OCI-LY3 (cell line): ENCODE measurements around the gene OSBPL2.

Source experiments
- H2AFZ ChIP-seq: fragments of 200-600, 300-600 bp; shearing (Covaris generic); 2 replicates; pipeline ENCODE4 v1.6.0; 2014; ENCODE audit warnings: antibody characterized with exemption, low read depth, low read length
- H3K27ac ChIP-seq: fragments of 200-600, 300-600 bp; sonication (generic); 2 replicates; pipeline ENCODE4 v1.5.1; 2014; ENCODE audit warnings: mild to moderate bottlenecking, low read length, moderate library complexity, mixed read lengths
- H3K27me3 ChIP-seq: fragments of 200-600, 300-600 bp; sonication (generic); 2 replicates; pipeline ENCODE4 v1.6.1; 2014; ENCODE audit warnings: low read depth, low read length, mixed read lengths
- H3K36me3 ChIP-seq: fragments of 200-600, 300-600 bp; sonication (generic); replicated peaks from 2 replicates; pipeline ENCODE3; 2014; ENCODE audit warnings: low read depth, low read length, mixed read lengths
- H3K4me1 ChIP-seq: fragments of 300-600, 200-600 bp; sonication (generic); 2 replicates; pipeline ENCODE4 v1.6.1; 2014; ENCODE audit warnings: low read length, mixed read lengths
- H3K4me2 ChIP-seq: fragments of 200-600, 300-600 bp; sonication (generic); 2 replicates; pipeline ENCODE4 v1.6.1; 2014; ENCODE audit warnings: low read length, mixed read lengths
- H3K4me3 ChIP-seq: fragments of 300-600, 200-600 bp; sonication (generic); 2 replicates; pipeline ENCODE4 v1.5.1; 2014; ENCODE audit warnings: antibody characterized with exemption, mild to moderate bottlenecking, low read length, moderate library complexity
- H3K79me2 ChIP-seq: fragments of 300-600, 200-600 bp; shearing (Covaris generic); 2 replicates; pipeline ENCODE4 v1.6.1; 2014; ENCODE audit warnings: mild to moderate bottlenecking, low read length, mixed read lengths
- H3K9ac ChIP-seq: fragments of 300-600, 200-600 bp; shearing (Covaris generic); 2 replicates; pipeline ENCODE4 v1.6.0; 2014; ENCODE audit warnings: mild to moderate bottlenecking, low read length, moderate library complexity
- H3K9me3 ChIP-seq: fragments of 200-600, 300-600 bp; shearing (Covaris generic); 2 replicates; pipeline ENCODE4 v1.6.1; 2014; ENCODE audit warnings: low read length, mixed read lengths; ENCODE audit not compliant: insufficient read depth
- H4K20me1 ChIP-seq: fragments of 200-600, 300-600 bp; sonication (generic); 2 replicates; pipeline ENCODE4 v1.6.1; 2016; ENCODE audit warnings: low read length, mixed read lengths; ENCODE audit not compliant: insufficient read depth
- EZH2phosphoT487 ChIP-seq: fragments of 200-600 bp; shearing (Covaris generic); IDR thresholded peaks from 2 replicates; pipeline ENCODE4 v1.6.1; 2018; ENCODE audit warnings: antibody characterized with exemption, mixed run types, low read depth
- TF ChIP-seq, protein P1 (sequence below): fragments of 200-600, 300-600 bp; sonication (generic); IDR thresholded peaks from 2 replicates; pipeline ENCODE4 v1.5.1; 2014; ENCODE audit warnings: antibody characterized with exemption, low read length, low read depth

OSBPL2 gene

DNA sequence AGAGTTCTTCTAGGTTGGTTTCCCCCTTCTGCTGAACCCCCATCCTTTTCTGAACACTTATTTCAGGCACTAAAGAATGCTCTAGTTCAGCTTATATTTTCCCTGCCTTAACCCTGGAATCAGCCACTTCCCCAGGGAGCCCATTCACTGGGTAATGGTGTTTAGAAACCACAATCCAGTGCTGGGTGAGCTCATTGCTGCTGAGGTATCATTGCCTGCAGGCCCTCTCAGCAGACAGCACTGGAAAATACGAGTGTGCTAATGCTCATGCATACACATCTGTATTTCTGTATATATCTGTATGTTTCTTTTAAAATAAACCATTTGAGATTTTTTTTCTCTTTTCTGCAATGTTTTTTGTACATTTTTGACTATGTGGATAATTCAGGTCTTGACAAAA is 27.0 kb downstream of the OSBPL2 start:
- Histone ChIP-seq H3K4me2 (no peak overlapping the region), H3K27ac (no peak overlapping the region), H3K36me3 (peaks cover 23% of the 10 kb centered on the region), H3K4me3 (no peak overlapping the region), H3K27me3 (no peaks in the 10 kb centered on the region), H3K79me2 (no peaks in the 10 kb centered on the region), H4K20me1 (no peaks in the 10 kb centered on the region), H3K9me3 (no peaks in the 10 kb centered on the region), H2AFZ (no peak overlapping the region), H3K9ac (no peak overlapping the region), H3K4me1 (no peaks in the 10 kb centered on the region)
- no peak for TF ChIP-seq EZH2phosphoT487
- TF ChIP-seq, protein P1, sequence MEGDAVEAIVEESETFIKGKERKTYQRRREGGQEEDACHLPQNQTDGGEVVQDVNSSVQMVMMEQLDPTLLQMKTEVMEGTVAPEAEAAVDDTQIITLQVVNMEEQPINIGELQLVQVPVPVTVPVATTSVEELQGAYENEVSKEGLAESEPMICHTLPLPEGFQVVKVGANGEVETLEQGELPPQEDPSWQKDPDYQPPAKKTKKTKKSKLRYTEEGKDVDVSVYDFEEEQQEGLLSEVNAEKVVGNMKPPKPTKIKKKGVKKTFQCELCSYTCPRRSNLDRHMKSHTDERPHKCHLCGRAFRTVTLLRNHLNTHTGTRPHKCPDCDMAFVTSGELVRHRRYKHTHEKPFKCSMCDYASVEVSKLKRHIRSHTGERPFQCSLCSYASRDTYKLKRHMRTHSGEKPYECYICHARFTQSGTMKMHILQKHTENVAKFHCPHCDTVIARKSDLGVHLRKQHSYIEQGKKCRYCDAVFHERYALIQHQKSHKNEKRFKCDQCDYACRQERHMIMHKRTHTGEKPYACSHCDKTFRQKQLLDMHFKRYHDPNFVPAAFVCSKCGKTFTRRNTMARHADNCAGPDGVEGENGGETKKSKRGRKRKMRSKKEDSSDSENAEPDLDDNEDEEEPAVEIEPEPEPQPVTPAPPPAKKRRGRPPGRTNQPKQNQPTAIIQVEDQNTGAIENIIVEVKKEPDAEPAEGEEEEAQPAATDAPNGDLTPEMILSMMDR, result no peak

- TF ChIP-seq, protein P1, result no peak
- no peak for TF ChIP-seq EZH2phosphoT487
- H2AFZ ChIP-seq, result no peak overlapping the region
- H3K4me2 ChIP-seq, result no peak overlapping the region
- H3K4me1 ChIP-seq, result no peaks in the 10 kb centered on the region
- peaks cover 23% of the 10 kb centered on the region for H3K36me3 ChIP-seq
- no peaks in the 10 kb centered on the region for H3K9me3 ChIP-seq
- H3K79me2 ChIP-seq, result no peaks in the 10 kb centered on the region
- H3K27me3 ChIP-seq, result no peaks in the 10 kb centered on the region
- no peaks in the 10 kb centered on the region for H4K20me1 ChIP-seq
- no peak overlapping the region for H3K9ac ChIP-seq
- no peak overlapping the region for H3K4me3 ChIP-seq
- no peak overlapping the region for H3K27ac ChIP-seq
Observed at GRCh38 chr20:62266340-62266739, 28.0 kb downstream of the OSBPL2 start.

DNA sequence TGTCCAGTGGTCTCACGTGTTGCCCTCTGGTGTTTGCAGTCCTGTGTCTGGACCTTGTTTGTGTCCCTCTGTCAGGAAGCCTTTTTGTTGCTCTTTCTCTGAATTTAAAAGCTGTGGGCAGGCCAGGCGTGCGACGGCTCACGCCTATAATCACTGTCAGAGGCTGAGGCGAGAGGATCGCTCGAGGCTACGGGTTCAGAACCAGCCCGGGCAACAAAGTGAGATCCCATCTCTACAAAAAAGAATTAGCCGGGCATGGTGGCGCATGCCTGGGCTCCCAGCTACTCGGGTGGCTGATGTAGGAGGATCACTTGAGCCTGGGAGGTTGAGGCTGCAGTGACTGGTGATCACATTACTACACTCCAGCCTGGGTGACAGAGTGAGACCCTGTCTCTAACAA is 28.5 kb downstream of the OSBPL2 start:
- Histone ChIP-seq H3K27ac (no peak overlapping the region), H3K36me3 (peaks cover 23% of the 10 kb centered on the region), H3K9ac (no peak overlapping the region), H3K4me3 (no peak overlapping the region), H3K4me1 (no peaks in the 10 kb centered on the region), H3K9me3 (no peaks in the 10 kb centered on the region), H3K79me2 (no peaks in the 10 kb centered on the region), H4K20me1 (no peaks in the 10 kb centered on the region), H3K27me3 (no peaks in the 10 kb centered on the region), H2AFZ (no peak overlapping the region), H3K4me2 (no peak overlapping the region)
- TF ChIP-seq, protein P1, result no peak
- TF ChIP-seq EZH2phosphoT487, result no peak

GRCh38 chr20:62267543-62267942 is 29.2 kb downstream of the OSBPL2 start:
- Histone ChIP-seq H3K4me1 (no peaks in the 10 kb centered on the region), H4K20me1 (no peaks in the 10 kb centered on the region), H3K27ac (no peak overlapping the region), H3K27me3 (no peaks in the 10 kb centered on the region), H3K4me2 (no peak overlapping the region), H3K4me3 (no peak overlapping the region), H2AFZ (no peak overlapping the region), H3K36me3 (peaks cover 23% of the 10 kb centered on the region), H3K9ac (no peak overlapping the region), H3K79me2 (no peaks in the 10 kb centered on the region), H3K9me3 (no peaks in the 10 kb centered on the region)
- TF ChIP-seq, protein P1, result no peak
- no peak for TF ChIP-seq EZH2phosphoT487
